ENCODE measurements around the gene OBSL1. TPM values are rescaled to one million over a fixed set of nuclear protein-coding genes. Genes with fewer than 3 reads are reported as not detected.

OBSL1 gene
- total and polyA plus RNA-seq, 7 donors: 10.3 to 134 (median 38.7) TPM

GRCh38 chr2:219538956-219539788, 32.2 kb downstream of the OBSL1 start:
- TF ChIP-seq, protein P1, sequence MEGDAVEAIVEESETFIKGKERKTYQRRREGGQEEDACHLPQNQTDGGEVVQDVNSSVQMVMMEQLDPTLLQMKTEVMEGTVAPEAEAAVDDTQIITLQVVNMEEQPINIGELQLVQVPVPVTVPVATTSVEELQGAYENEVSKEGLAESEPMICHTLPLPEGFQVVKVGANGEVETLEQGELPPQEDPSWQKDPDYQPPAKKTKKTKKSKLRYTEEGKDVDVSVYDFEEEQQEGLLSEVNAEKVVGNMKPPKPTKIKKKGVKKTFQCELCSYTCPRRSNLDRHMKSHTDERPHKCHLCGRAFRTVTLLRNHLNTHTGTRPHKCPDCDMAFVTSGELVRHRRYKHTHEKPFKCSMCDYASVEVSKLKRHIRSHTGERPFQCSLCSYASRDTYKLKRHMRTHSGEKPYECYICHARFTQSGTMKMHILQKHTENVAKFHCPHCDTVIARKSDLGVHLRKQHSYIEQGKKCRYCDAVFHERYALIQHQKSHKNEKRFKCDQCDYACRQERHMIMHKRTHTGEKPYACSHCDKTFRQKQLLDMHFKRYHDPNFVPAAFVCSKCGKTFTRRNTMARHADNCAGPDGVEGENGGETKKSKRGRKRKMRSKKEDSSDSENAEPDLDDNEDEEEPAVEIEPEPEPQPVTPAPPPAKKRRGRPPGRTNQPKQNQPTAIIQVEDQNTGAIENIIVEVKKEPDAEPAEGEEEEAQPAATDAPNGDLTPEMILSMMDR (IDR thresholded peaks at IDR 0.05): no peak
- Histone ChIP-seq H3K27me3 (ENCODE audit: insufficient read depth in 3 of 3, low read length in 2 of 3) (no peaks in the 10 kb centered on the region), H3K27ac (no peak overlapping the region), H3K36me3 (ENCODE audit: insufficient read depth in 1 of 2, low read depth in 1 of 2) (peaks cover 0 to 29% of the 10 kb centered on the region in 2 donors), H3K9me3 (no peaks in the 10 kb centered on the region), H3K4me1 (peaks cover 16% of the 10 kb centered on the region), H3K4me3 (no peak overlapping the region)
- ATAC-seq (no peak), DNase-seq (no peak)
- 89 to 91% (median 91%) methylated on average over 32 of the region's 32 CpGs for WGBS, 3 donors
- intact Hi-C loops (cut with DNase I): loop anchor here in 1 of 2 donors (10.0 kb wide), 1 partner anchor 374 kb away; the partner anchor contains the start of gene NHEJ1

- Histone ChIP-seq H3K4me1 (peaks cover 14% of the 10 kb centered on the region), H3K27ac (no peak overlapping the region), H3K36me3 (ENCODE audit: insufficient read depth in 1 of 2, low read depth in 1 of 2) (peaks cover 0 to 29% of the 10 kb centered on the region in 2 donors), H3K4me3 (no peak overlapping the region), H3K27me3 (ENCODE audit: insufficient read depth in 3 of 3, low read length in 2 of 3) (no peaks in the 10 kb centered on the region), H3K9me3 (no peaks in the 10 kb centered on the region)
- TF ChIP-seq, protein P1 (IDR thresholded peaks at IDR 0.05): no peak
- ATAC-seq: no peak
- intact Hi-C loops (cut with DNase I): loop anchor here in 1 of 2 donors (10.0 kb wide), 1 partner anchor 374 kb away; the partner anchor contains the start of gene NHEJ1
- WGBS, 3 donors: 73 to 82% (median 74%) methylated on average over 6 of the region's 6 CpGs
- no peak for DNase-seq
These were observed 32.8 kb downstream of the OBSL1 start for GRCh38 chr2:219538504-219538951.

- Histone ChIP-seq H3K4me1 (peaks cover 12% of the 10 kb centered on the region), H3K27me3 (ENCODE audit: insufficient read depth in 3 of 3, low read length in 2 of 3) (no peaks in the 10 kb centered on the region), H3K9me3 (no peaks in the 10 kb centered on the region), H3K36me3 (ENCODE audit: insufficient read depth in 1 of 2, low read depth in 1 of 2) (peaks cover 0 to 29% of the 10 kb centered on the region in 2 donors), H3K27ac (no peak overlapping the region), H3K4me3 (no peak overlapping the region)
- DNase-seq: no peak
- TF ChIP-seq, protein P1 (IDR thresholded peaks at IDR 0.05): no peak
- 57 to 64% (median 63%) methylated on average over 12 to 14 of the region's 15 CpGs for WGBS, 3 donors
- no peak for ATAC-seq
- intact Hi-C loops (cut with DNase I): loop anchor here in 1 of 2 donors (10.0 kb wide), 1 partner anchor 373 kb away; the partner anchor contains the start of gene NHEJ1
These were observed 33.5 kb downstream of the OBSL1 start for GRCh38 chr2:219537657-219538488.

DNA sequence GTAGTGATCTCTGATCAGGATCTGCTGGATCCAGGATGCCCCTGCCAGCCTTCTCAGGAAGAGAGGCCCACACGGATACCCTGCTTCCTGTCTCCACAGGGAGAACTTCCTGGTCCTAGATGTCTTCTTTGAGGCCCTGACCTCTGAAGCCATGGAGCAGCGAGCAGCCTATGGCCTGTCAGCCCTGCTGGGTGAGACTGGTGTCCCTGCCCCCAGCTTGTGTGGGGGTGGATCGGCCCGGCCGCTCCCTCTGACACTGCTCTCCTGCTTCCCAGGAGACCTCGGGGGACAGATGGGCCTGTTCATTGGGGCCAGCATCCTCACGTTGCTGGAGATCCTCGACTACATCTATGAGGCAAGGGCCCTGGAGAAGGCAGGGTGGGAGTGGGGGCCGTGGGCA, 34.4 kb downstream of the OBSL1 start:
- DNase-seq (no peak), ATAC-seq (no peak)
- H3K27ac ChIP-seq: no peak overlapping the region
- no peaks in the 10 kb centered on the region for H3K9me3 ChIP-seq
- no peak overlapping the region for H3K4me3 ChIP-seq
- TF ChIP-seq, protein P1 (IDR thresholded peaks at IDR 0.05): no peak
- intact Hi-C loops (cut with DNase I): loop anchor here in 1 of 2 donors (10.0 kb wide), 1 partner anchor 372 kb away; the partner anchor contains the start of gene NHEJ1
- peaks cover 4% of the 10 kb centered on the region for H3K4me1 ChIP-seq
- 48 to 61% (median 60%) methylated on average over 9 of the region's 9 CpGs for WGBS, 3 donors
- H3K36me3 ChIP-seq (ENCODE audit: insufficient read depth in 1 of 2, low read depth in 1 of 2): peaks cover 0 to 29% of the 10 kb centered on the region in 2 donors
- H3K27me3 ChIP-seq (ENCODE audit: insufficient read depth in 3 of 3, low read length in 2 of 3): no peaks in the 10 kb centered on the region

All from psoas muscle (tissue), 8 donors.